GM18870 (cell line): ENCODE measurements around the gene AMPD1.

Experiments used
- ATAC-seq: cut with Tn5 transposase; IDR thresholded peaks from one replicate; pipeline ENCODE4 v1.9.1; 2021; ENCODE audit warnings: moderate library complexity; ENCODE audit not compliant: unreplicated experiment

The AMPD1 gene

GRCh38 chr1:114700036-114700600 lies 4.8 kb upstream of the AMPD1 start:
- ATAC-seq, result no peak

- ATAC-seq, result no peak
Observed at GRCh38 chr1:114696810-114697209, 1.5 kb upstream of the AMPD1 start.

- no peak for ATAC-seq
Observed at GRCh38 chr1:114694540-114695310, 621 bp downstream of the AMPD1 start.

GRCh38 chr1:114692947-114693346 lies 2.4 kb downstream of the AMPD1 start:
- ATAC-seq, result no peak

GRCh38 chr1:114691061-114691460 lies 4.3 kb downstream of the AMPD1 start:
- ATAC-seq, result no peak

GRCh38 chr1:114690148-114690547 lies 5.2 kb downstream of the AMPD1 start:
- no peak for ATAC-seq

- no peak for ATAC-seq
Observed at GRCh38 chr1:114688526-114688925, 6.8 kb downstream of the AMPD1 start.

- no peak for ATAC-seq
Observed at GRCh38 chr1:114685851-114686250, 9.5 kb downstream of the AMPD1 start.

GRCh38 chr1:114677691-114678090 lies 17.7 kb downstream of the AMPD1 start:
- ATAC-seq, result no peak

- ATAC-seq, result no peak
Observed at GRCh38 chr1:114676115-114676514, 19.2 kb downstream of the AMPD1 start.

GRCh38 chr1:114671939-114672275 lies 23.4 kb downstream of the AMPD1 start:
- ATAC-seq, result no peak

- no peak for ATAC-seq
Observed at GRCh38 chr1:114671011-114671938, 24.1 kb downstream of the AMPD1 start.

- peak; percentile 92 for ATAC-seq
Observed at GRCh38 chr1:114670083-114671010, 25.0 kb downstream of the AMPD1 start.

- ATAC-seq, result peak; percentile 38
Observed at GRCh38 chr1:114669562-114670082, 25.7 kb downstream of the AMPD1 start, which contains the start of gene DENND2C. Gene DENND2C, minus strand, starts transcription at chr1:114670049. Its CDS starts 44,065 bp downstream, at chr1:114625984.

- no peak for ATAC-seq
Observed at GRCh38 chr1:114668784-114669561, 26.4 kb downstream of the AMPD1 start.

GRCh38 chr1:114668373-114668772 lies 27.0 kb downstream of the AMPD1 start:
- no peak for ATAC-seq

GRCh38 chr1:114666954-114667353 lies 28.4 kb downstream of the AMPD1 start:
- ATAC-seq, result no peak

GRCh38 chr1:114660238-114660637 lies 35.1 kb downstream of the AMPD1 start:
- no peak for ATAC-seq

- no peak for ATAC-seq
Observed at GRCh38 chr1:114651893-114652292, 43.5 kb downstream of the AMPD1 start.

GRCh38 chr1:114648503-114648902 lies 46.8 kb downstream of the AMPD1 start:
- no peak for ATAC-seq
